Measurements from ENCODE around the gene PHF21A. TPM values are rescaled to one million over a fixed set of nuclear protein-coding genes. Genes with fewer than 3 reads are reported as not detected.

The PHF21A gene
- polyA plus RNA-seq, 3 donors: 6.2 to 95.2 (median 14.0) TPM

DNA sequence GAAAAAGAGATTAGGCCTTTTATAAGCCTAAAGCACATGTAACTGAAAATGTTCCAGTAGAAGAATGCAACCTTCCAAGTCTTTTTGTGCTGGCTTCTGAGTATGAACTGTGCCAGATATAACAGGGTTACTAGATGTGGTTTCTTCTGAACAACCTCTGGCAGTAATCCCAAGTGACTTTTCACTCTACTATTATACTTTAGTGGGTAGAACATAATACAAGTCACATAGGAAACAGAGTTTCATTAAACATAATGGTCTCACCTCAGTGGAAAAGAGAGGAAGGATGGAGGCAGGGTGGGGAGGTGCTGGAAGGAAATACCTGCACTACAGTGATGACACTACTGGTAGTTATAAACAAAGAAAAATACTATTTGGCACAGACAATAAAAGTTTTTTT, 81.3 kb downstream of the PHF21A start:
- Histone ChIP-seq H3K27ac (ENCODE audit: low read depth in 1 of 2, low read length in 2 of 2) (no peak overlapping the region), H3K4me3 (replicated peaks in 1 of 3; ENCODE audit: low read depth in 2 of 3, low read length in 3 of 3) (no peak overlapping the region), H3K79me2 (ENCODE audit: insufficient read depth, low read length) (peaks cover 5% of the 10 kb centered on the region), H2AFZ (ENCODE audit: insufficient read depth, low read depth, low read length, poor library complexity, severe bottlenecking) (no peak overlapping the region), H3K9me3 (replicated peaks in 1 of 2; ENCODE audit: control insufficient read depth in 1 of 2, insufficient read depth in 1 of 2, low read length in 2 of 2) (no peaks in the 10 kb centered on the region), H3K4me2 (replicated peaks; ENCODE audit: extremely low read depth, low read length, poor library complexity, severe bottlenecking) (no peak overlapping the region), H3K36me3 (replicated peaks in 1 of 2; ENCODE audit: control insufficient read depth in 1 of 2, insufficient read depth in 2 of 2, low read length in 2 of 2) (peaks cover 14 to 38% of the 10 kb centered on the region in 2 donors), H3K9ac (ENCODE audit: insufficient read depth, low read length, poor library complexity, severe bottlenecking) (no peak overlapping the region), H3K27me3 (ENCODE audit: control insufficient read depth in 2 of 2, insufficient read depth in 2 of 2, low read length in 2 of 2) (no peaks in the 10 kb centered on the region), H3K4me1 (ENCODE audit: control insufficient read depth in 1 of 2, insufficient read depth in 2 of 2, low read length in 2 of 2) (no peaks in the 10 kb centered on the region), H4K20me1 (ENCODE audit: insufficient read depth, low read length) (peaks cover 99% of the 10 kb centered on the region)
- Mint-ChIP-seq H3K27ac (no peak overlapping the region), H3K27me3 (ENCODE audit: low read depth in 3 of 3) (no peaks in the 10 kb centered on the region), H3K4me3 (no peak overlapping the region), H3K36me3 (peaks cover 16 to 26% of the 10 kb centered on the region in 2 donors), H3K4me1 (peaks cover 5% of the 10 kb centered on the region), H3K9me3 (no peaks in the 10 kb centered on the region)
- no peak for DNase-seq
- TF ChIP-seq, protein P1, sequence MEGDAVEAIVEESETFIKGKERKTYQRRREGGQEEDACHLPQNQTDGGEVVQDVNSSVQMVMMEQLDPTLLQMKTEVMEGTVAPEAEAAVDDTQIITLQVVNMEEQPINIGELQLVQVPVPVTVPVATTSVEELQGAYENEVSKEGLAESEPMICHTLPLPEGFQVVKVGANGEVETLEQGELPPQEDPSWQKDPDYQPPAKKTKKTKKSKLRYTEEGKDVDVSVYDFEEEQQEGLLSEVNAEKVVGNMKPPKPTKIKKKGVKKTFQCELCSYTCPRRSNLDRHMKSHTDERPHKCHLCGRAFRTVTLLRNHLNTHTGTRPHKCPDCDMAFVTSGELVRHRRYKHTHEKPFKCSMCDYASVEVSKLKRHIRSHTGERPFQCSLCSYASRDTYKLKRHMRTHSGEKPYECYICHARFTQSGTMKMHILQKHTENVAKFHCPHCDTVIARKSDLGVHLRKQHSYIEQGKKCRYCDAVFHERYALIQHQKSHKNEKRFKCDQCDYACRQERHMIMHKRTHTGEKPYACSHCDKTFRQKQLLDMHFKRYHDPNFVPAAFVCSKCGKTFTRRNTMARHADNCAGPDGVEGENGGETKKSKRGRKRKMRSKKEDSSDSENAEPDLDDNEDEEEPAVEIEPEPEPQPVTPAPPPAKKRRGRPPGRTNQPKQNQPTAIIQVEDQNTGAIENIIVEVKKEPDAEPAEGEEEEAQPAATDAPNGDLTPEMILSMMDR (IDR thresholded peaks at IDR 0.05): no peak
- intact Hi-C loops (cut with micrococcal nuclease): no loop called here

DNA sequence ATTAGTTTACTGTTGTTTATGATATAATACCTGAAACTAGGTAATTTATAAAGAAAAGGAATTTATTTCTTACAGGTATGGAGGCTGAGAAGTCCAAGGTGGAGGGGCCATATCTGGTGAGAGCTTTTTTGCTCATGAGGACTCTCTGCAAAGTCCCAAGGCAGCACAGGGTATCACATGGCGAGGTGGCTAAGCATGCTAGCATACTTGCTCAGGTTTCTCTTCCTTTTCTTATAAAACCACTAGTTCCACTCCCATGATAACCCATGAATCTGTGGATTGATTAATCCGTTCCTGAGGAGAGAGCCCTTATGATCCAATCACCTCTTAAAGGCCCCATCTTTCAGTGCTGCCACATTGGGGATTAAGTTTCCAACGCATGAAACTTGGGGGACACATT, 82.7 kb downstream of the PHF21A start:
- TF ChIP-seq, protein P1 (IDR thresholded peaks at IDR 0.05): no peak
- Mint-ChIP-seq H3K4me3 (no peak overlapping the region), H3K9me3 (no peaks in the 10 kb centered on the region), H3K27ac (no peak overlapping the region), H3K4me1 (peaks cover 3% of the 10 kb centered on the region), H3K36me3 (peaks cover 26 to 33% of the 10 kb centered on the region in 2 donors), H3K27me3 (ENCODE audit: low read depth in 3 of 3) (no peaks in the 10 kb centered on the region)
- Histone ChIP-seq H3K27ac (ENCODE audit: low read depth in 1 of 2, low read length in 2 of 2) (no peak overlapping the region), H3K4me3 (replicated peaks in 1 of 3; ENCODE audit: low read depth in 2 of 3, low read length in 3 of 3) (no peak overlapping the region), H3K4me2 (replicated peaks; ENCODE audit: extremely low read depth, low read length, poor library complexity, severe bottlenecking) (no peak overlapping the region), H3K9ac (ENCODE audit: insufficient read depth, low read length, poor library complexity, severe bottlenecking) (no peak overlapping the region), H2AFZ (ENCODE audit: insufficient read depth, low read depth, low read length, poor library complexity, severe bottlenecking) (no peak overlapping the region), H3K4me1 (ENCODE audit: control insufficient read depth in 1 of 2, insufficient read depth in 2 of 2, low read length in 2 of 2) (no peaks in the 10 kb centered on the region), H4K20me1 (ENCODE audit: insufficient read depth, low read length) (peaks cover 99% of the 10 kb centered on the region), H3K36me3 (replicated peaks in 1 of 2; ENCODE audit: control insufficient read depth in 1 of 2, insufficient read depth in 2 of 2, low read length in 2 of 2) (peaks cover 15 to 48% of the 10 kb centered on the region in 2 donors), H3K79me2 (ENCODE audit: insufficient read depth, low read length) (peaks cover 5% of the 10 kb centered on the region), H3K27me3 (ENCODE audit: control insufficient read depth in 2 of 2, insufficient read depth in 2 of 2, low read length in 2 of 2) (no peaks in the 10 kb centered on the region), H3K9me3 (replicated peaks in 1 of 2; ENCODE audit: control insufficient read depth in 1 of 2, insufficient read depth in 1 of 2, low read length in 2 of 2) (no peaks in the 10 kb centered on the region)
- no CpG with 5 or more reads among the region's 3 CpGs for WGBS (ENCODE audit: insufficient coverage)
- no peak for DNase-seq
- intact Hi-C loops (cut with micrococcal nuclease): no loop called here

Data from CD14-positive monocyte (primary cell).